Ovary (tissue), 9 donors: ENCODE measurements around the gene SMIM41. TPM values are rescaled to one million over a fixed set of nuclear protein-coding genes. Genes with fewer than 3 reads are reported as not detected.

ENCODE experiments used
- DNase-seq, 5 donors: peaks; one replicate each; pipeline ENCODE4 v3.0.0-alpha.2; 2019 to 2020
- H3K27ac ChIP-seq, 2 donors: fragments of 200-600 bp; one replicate each; pipeline versions ENCODE4 v1.5.1 to v1.8.0; 2019 to 2022
- H3K27me3 ChIP-seq: fragments of 200-600 bp; one replicate; pipeline ENCODE4 v1.8.0; 2022
- H3K36me3 ChIP-seq: fragments of 200-600 bp; sonication (generic); one replicate; pipeline ENCODE4 v1.5.1; 2019
- H3K4me1 ChIP-seq: one replicate; pipeline ENCODE4 v1.8.1; 2013; ENCODE audit warnings: mild to moderate bottlenecking, moderate library complexity; ENCODE audit not compliant: insufficient read depth
- H3K4me3 ChIP-seq: fragments of 200-600 bp; sonication (generic); one replicate; pipeline ENCODE4 v1.5.1; 2017
- H3K9me3 ChIP-seq, 2 donors: fragments of 200-600 bp in 1 of 2; sonication (generic) in 1 of 2; one replicate each; pipeline versions ENCODE4 v1.5.1 to v1.8.1; 2013 to 2019; ENCODE audit warnings: mild to moderate bottlenecking in 1 of 2, moderate library complexity in 1 of 2
- CTCF ChIP-seq, 3 donors: fragments of 450-650 bp in 2 of 3; fragments of 200-600 bp in 1 of 3; IDR thresholded peaks; one replicate each; pipeline versions ENCODE4 v1.5.1 to v1.8.0; 2016 to 2022; ENCODE audit warnings: antibody characterized with exemption in 3 of 3, mild to moderate bottlenecking in 1 of 3
- EP300 ChIP-seq: sonication (generic); formaldehyde crosslinking; IDR thresholded peaks from one replicate; pipeline ENCODE4 v1.6.1; 2017; ENCODE audit warnings: antibody characterized with exemption
- POLR2A ChIP-seq: fragments of 450-650 bp; IDR thresholded peaks from one replicate; pipeline ENCODE4 v1.6.1; 2017; ENCODE audit warnings: antibody characterized with exemption, mild to moderate bottlenecking, moderate library complexity
- WGBS, 3 donors: extraction: QIAGEN DNeasy Blood & Tissue Kit in 1 of 3; methylation state at CpG; one replicate each; pipeline versions ENCODE4 v1.1.5 to v1.1.7; 2013 to 2017; 5-methylcytosine and 5-hydroxymethylcytosine counted together
- intact Hi-C, 4 donors: fragments of 100-400 bp; cut with DNase I; formaldehyde crosslinking; loops; one replicate each; pipeline versions ENCODE4 v1.11.0 to v1.15.1; 2022 to 2023
- polyA plus RNA-seq, 2 donors: library from polyadenylated mRNA; stranded (reverse); fragments of 200-250 nt in 1 of 2; fragments of 350-450 nt in 1 of 2; fragmentation: Illumina TruSeq in 1 of 2; extraction: RNeasy Lipid Tissue Mini Kit (QIAGEN cat#74804) in 1 of 2; gene quantifications; one replicate each; pipeline ENCODE4 v1.2.3, GENCODE V29; 2013 to 2014
- total RNA-seq, 7 donors: library from RNA; depleted of rRNA in 2 of 7; stranded (reverse); fragments of >200 nt in 2 of 7; fragmentation: NEBNext Ultra II Directional in 3 of 7; extraction: Animal tissue kit (Norgen Biotek cat#: 25700) in 3 of 7; gene quantifications; one replicate each; pipeline versions ENCODE4 v1.1.0 to v1.2.4, GENCODE V29; 2016 to 2023
- donor health status: DM: no; HTN: no; CAD: no; lungs with moderate emphysema.
- donor health status: DM: no; HTN: no; CAD: no.
- donor health status: Bipolar disorder and iron deficiency.
- donor health status: DM: yes; HTN: yes; CAD: no.
- donor health status: DM: no; HTN: no; CAD: no.
- donor health status: DM: yes; HTN: yes; CAD: no.

The SMIM41 gene
- total and polyA plus RNA-seq, 9 donors: 0.32 to 4.5 (median 2.8) TPM

- DNase-seq: no peak
- 72 to 79% (median 78%) methylated on average over 4 of the region's 4 CpGs for WGBS, 3 donors
- intact Hi-C loops: loop anchor here (2.0 to 10.0 kb wide), 7 partner anchors 56 to 828 kb away; no protein-coding TSS in a partner anchor
These were observed 76.8 kb downstream of the SMIM41 start for GRCh38 chr12:52156311-52156710.

GRCh38 chr12:52156757-52157565, 77.5 kb downstream of the SMIM41 start:
- WGBS, 3 donors: 44 to 48% (median 47%) methylated on average over 15 of the region's 15 CpGs
- intact Hi-C loops: loop anchor here (2.0 to 10.0 kb wide), 7 partner anchors 55 to 828 kb away; no protein-coding TSS in a partner anchor
- Histone ChIP-seq H3K36me3 (no peaks in the 10 kb centered on the region), H3K9me3 (no peaks in the 10 kb centered on the region), H3K4me3 (no peak overlapping the region), H3K27me3 (no peaks in the 10 kb centered on the region), H3K4me1 (peaks cover 3% of the 10 kb centered on the region), H3K27ac (no peak overlapping the region)
- peak; percentile 71 to 83 (median 77) for TF ChIP-seq CTCF (IDR thresholded peaks at IDR 0.05)
- peak; percentile 9 for TF ChIP-seq POLR2A
- no peak for TF ChIP-seq EP300
- peak; percentile 64 to 86 (median 81) for DNase-seq

More at GRCh38 chr12:52156311-52156710, 76.8 kb downstream of the SMIM41 start:
- Histone ChIP-seq H3K36me3 (no peaks in the 10 kb centered on the region), H3K9me3 (no peaks in the 10 kb centered on the region), H3K27ac (no peak overlapping the region), H3K27me3 (no peaks in the 10 kb centered on the region), H3K4me3 (no peak overlapping the region), H3K4me1 (peaks cover 4% of the 10 kb centered on the region)
- TF ChIP-seq POLR2A: no peak
- no peak for TF ChIP-seq CTCF (IDR thresholded peaks at IDR 0.05)
- no peak for TF ChIP-seq EP300

GRCh38 chr12:52157566-52158150, 78.2 kb downstream of the SMIM41 start:
- DNase-seq: no peak
- Histone ChIP-seq H3K27ac (no peak overlapping the region), H3K4me3 (no peak overlapping the region), H3K27me3 (no peaks in the 10 kb centered on the region), H3K9me3 (no peaks in the 10 kb centered on the region), H3K4me1 (no peaks in the 10 kb centered on the region), H3K36me3 (no peaks in the 10 kb centered on the region)
- intact Hi-C loops: loop anchor here (2.0 to 10.0 kb wide), 7 partner anchors 55 to 827 kb away; no protein-coding TSS in a partner anchor
- TF ChIP-seq CTCF (IDR thresholded peaks at IDR 0.05) (no peak), POLR2A (no peak), EP300 (no peak)
- 81 to 88% (median 83%) methylated on average over 5 of the region's 5 CpGs for WGBS, 3 donors

Other genes starting within 250 kb of the SMIM41 start
- under 1 TPM; 0.11 to 0.50 (median 0.33) TPM for gene FIGNL2, start 231.0 kb upstream of the SMIM41 start, total RNA-seq
- gene FIGNL2, start 231.0 kb upstream of the SMIM41 start, polyA plus RNA-seq: under 1 TPM; 0.18 to 0.22 TPM
- not detected for gene ANKRD33, start 191.6 kb upstream of the SMIM41 start, total RNA-seq
- not detected for gene ANKRD33, start 191.6 kb upstream of the SMIM41 start, polyA plus RNA-seq
- gene ACVRL1, start 172.2 kb upstream of the SMIM41 start, total RNA-seq: 10 to 100 TPM in 5 of 7 donors, 1 to 10 TPM in 2; 5.7 to 17.6 (median 15.6) TPM
- gene ACVRL1, start 172.2 kb upstream of the SMIM41 start, polyA plus RNA-seq: 10 to 100 TPM in 1 of 2 donors, 1 to 10 TPM in 1; 8.0 to 11.1 TPM
- 10 to 100 TPM in 6 of 7 donors, 1 to 10 TPM in 1; 6.9 to 27.3 (median 19.1) TPM for gene ACVR1B, start 128.0 kb upstream of the SMIM41 start, total RNA-seq
- gene ACVR1B, start 128.0 kb upstream of the SMIM41 start, polyA plus RNA-seq: 10 to 100 TPM in 1 of 2 donors, 1 to 10 TPM in 1; 9.7 to 23.0 TPM
- 10 to 100 TPM; 20.8 to 84.1 (median 38.6) TPM for gene TAMALIN, start 72.8 kb upstream of the SMIM41 start, total RNA-seq
- 10 to 100 TPM; 16.8 to 21.8 TPM for gene TAMALIN, start 72.8 kb upstream of the SMIM41 start, polyA plus RNA-seq
- 1,000 to 10,000 TPM in 2 of 7 donors, 100 to 1,000 TPM in 5; 142 to 1,603 (median 414) TPM for gene NR4A1, start 28.3 kb upstream of the SMIM41 start, total RNA-seq
- 100 to 1,000 TPM in 1 of 2 donors, 10 to 100 TPM in 1; 41.7 to 159 TPM for gene NR4A1, start 28.3 kb upstream of the SMIM41 start, polyA plus RNA-seq
- gene ATG101, start 9.7 kb upstream of the SMIM41 start, total RNA-seq: 10 to 100 TPM; 24.9 to 48.7 (median 28.9) TPM
- gene ATG101, start 9.7 kb upstream of the SMIM41 start, polyA plus RNA-seq: 10 to 100 TPM; 13.6 to 26.2 TPM
- gene KRT80, start 112.3 kb downstream of the SMIM41 start, total RNA-seq: 10 to 100 TPM in 1 of 7 donors, 1 to 10 TPM in 2, under 1 TPM in 3, not detected in 1; 0.05 to 13.2 (median 0.99) TPM
- gene KRT80, start 112.3 kb downstream of the SMIM41 start, polyA plus RNA-seq: 1 to 10 TPM in 1 of 2 donors, under 1 TPM in 1; 0.11 to 6.2 TPM
- gene KRT7, start 153.5 kb downstream of the SMIM41 start, total RNA-seq: 100 to 1,000 TPM in 1 of 7 donors, 10 to 100 TPM in 4, 1 to 10 TPM in 1, not detected in 1; 3.7 to 379 (median 29.1) TPM
- gene KRT7, start 153.5 kb downstream of the SMIM41 start, polyA plus RNA-seq: 1 to 10 TPM in 1 of 2 donors, under 1 TPM in 1; 0.37 to 2.1 TPM
- under 1 TPM in 1 of 7 donors, not detected in 6; 0.69 TPM for gene KRT86, start 194.9 kb downstream of the SMIM41 start, total RNA-seq
- not detected for gene KRT86, start 194.9 kb downstream of the SMIM41 start, polyA plus RNA-seq
- 1 to 10 TPM in 1 of 7 donors, not detected in 6; 1.2 TPM for gene KRT81, start 211.8 kb downstream of the SMIM41 start, total RNA-seq
- not detected for gene KRT81, start 211.8 kb downstream of the SMIM41 start, polyA plus RNA-seq
- gene KRT83, start 241.7 kb downstream of the SMIM41 start, total RNA-seq: not detected
- gene KRT83, start 241.7 kb downstream of the SMIM41 start, polyA plus RNA-seq: not detected